ENCODE results near the gene RNF103.

RNF103 gene

GRCh38 chr2:86577817-86578456, 45.7 kb downstream of the RNF103 start:
- in situ Hi-C loops (cut with HindIII; ENCODE audit: low sequenced_read_pairs), result no loop called here

DNA sequence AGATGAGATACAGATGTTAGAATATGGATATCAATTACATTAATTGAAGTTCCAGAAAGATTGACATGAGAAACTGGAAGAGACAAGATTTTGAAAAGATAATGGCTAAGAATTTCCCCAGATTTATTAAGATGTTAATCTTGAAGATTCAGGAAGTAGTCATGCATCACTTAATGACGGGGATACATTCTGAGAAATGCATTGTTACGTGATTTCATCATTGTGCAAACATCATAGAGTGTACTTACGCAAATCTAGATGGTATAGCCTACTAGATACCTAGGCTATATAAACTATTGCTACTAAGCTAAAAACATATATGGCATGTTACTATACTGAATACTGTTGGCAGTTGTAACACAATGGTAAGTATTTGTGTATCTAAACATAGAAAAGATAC, 53.6 kb downstream of the RNF103 start:
- in situ Hi-C loops (cut with HindIII; ENCODE audit: low sequenced_read_pairs), result no loop called here

GRCh38 chr2:86566821-86567190, 56.9 kb downstream of the RNF103 start:
- in situ Hi-C loops (cut with HindIII; ENCODE audit: low sequenced_read_pairs), result no loop called here

DNA sequence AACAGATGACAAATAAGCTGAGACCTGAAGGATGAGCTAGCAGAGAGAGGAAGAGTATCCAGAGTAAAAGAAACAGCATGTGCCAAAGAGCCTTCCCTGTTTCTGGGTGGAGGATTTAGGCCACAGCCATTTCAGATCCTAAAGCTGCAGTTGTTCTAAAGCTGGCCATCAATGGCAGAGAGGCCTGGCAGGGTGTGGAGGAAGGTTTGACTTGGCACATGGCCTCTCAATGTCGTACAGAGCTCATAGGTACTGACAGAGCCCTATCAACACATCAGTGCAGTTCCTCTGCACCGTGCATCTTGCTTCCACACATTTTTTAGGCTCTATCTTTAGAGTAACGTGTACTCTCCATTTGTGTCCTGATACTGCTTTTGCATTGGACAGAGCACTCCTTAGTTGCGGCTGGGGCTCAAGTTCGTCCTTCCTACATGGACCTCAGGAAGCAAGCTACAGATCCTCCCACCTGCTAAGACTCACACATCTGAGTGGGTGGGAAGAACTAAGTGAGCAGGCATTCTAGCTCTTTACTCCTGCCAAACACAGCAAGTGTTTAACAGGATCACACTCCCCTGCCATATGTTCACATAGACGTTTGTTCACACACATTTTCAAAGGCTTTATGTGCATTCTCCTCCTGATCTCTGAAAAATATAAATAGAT, 57.4 kb downstream of the RNF103 start:
- in situ Hi-C loops (cut with HindIII; ENCODE audit: low sequenced_read_pairs), result no loop called here

GRCh38 chr2:86563650-86564061, 60.0 kb downstream of the RNF103 start:
- in situ Hi-C loops (cut with HindIII; ENCODE audit: low sequenced_read_pairs), result no loop called here

- in situ Hi-C loops (cut with HindIII; ENCODE audit: low sequenced_read_pairs), result no loop called here
Measured at GRCh38 chr2:86562922-86563649, 60.6 kb downstream of the RNF103 start, which contains the start of gene CHMP3. Gene CHMP3, minus strand, starts transcription at chr2:86563443. Its CDS starts 95 bp downstream, at chr2:86563348.

DNA sequence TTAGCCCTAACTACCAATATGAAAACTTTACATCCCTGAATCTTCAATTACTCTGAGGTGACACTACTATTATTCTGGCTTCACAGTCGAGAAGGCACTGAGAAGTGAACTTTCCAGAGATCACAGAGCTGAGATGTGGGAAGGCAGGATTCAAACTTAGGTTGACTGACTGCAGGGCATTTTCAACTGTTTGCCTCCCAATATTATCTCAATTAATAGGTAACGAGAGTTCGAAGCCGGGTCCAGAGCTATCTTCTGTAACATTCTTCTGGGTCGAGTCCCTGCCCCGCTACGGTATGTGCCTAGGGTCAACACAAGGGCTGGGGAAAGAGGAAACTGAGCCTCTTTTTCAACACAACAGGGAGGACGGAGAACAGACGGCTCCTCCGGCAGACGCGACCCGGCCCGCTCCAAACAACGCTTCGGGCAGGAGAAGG, 61.2 kb downstream of the RNF103 start:
- in situ Hi-C loops (cut with HindIII; ENCODE audit: low sequenced_read_pairs), result no loop called here

GRCh38 chr2:86557836-86558235, 65.8 kb downstream of the RNF103 start:
- in situ Hi-C loops (cut with HindIII; ENCODE audit: low sequenced_read_pairs), result no loop called here

DNA sequence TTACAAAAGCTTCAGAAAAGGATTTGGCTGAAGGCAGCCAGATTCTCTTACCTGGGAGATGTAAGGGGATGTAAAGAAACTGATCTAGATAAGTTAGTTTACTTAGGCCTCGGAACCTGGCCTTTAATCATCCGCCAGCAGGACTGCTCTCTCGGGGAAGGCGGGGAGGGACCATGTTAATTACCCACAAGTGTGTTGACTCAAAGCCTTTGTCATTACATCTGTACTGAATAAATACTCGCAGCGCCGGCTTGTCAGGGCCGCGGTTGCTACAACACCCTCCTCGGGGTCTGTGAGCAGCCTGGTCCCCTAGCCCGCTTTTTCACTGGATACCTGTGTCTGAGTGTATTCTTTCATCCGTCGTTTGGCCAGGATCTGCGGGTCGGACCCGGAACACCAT, 67.2 kb downstream of the RNF103 start:
- in situ Hi-C loops (cut with HindIII; ENCODE audit: low sequenced_read_pairs), result no loop called here

All from endothelial cell of hepatic sinusoid (primary cell).